Astrocyte of the hippocampus (primary cell): ENCODE measurements around the gene ZNF543.
"Not testable (repeated sequence)": the region's sequence is repeated elsewhere in the genome, so short reads cannot be mapped to it uniquely, and the experiment has no call there.

Experiments
- DNase-seq: peaks from one replicate; pipeline ENCODE4 v3.0.0; 2011; ENCODE audit warnings: low read depth, low spot score

ZNF543 gene

DNA sequence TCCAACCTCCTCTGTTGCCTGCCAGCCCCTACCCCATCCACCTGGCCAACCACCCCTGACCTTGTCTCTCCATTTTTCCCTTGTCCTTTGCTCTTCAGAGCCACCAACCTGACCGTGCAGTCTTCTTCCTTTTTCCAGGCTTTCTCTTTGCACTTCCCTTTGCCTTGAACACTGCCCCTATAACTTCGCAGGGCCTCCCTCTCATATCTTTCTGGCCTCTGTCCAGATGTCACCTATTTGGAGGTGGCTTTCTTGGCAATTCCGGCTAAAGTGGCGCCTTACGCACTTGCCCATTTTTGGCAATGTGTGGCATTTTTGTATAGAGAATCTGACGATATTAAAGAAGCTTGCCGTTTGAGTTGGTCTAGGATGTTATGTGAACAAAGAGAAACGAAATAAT lies 844 bp downstream of the ZNF543 start:
- DNase-seq = peak; percentile 9

DNA sequence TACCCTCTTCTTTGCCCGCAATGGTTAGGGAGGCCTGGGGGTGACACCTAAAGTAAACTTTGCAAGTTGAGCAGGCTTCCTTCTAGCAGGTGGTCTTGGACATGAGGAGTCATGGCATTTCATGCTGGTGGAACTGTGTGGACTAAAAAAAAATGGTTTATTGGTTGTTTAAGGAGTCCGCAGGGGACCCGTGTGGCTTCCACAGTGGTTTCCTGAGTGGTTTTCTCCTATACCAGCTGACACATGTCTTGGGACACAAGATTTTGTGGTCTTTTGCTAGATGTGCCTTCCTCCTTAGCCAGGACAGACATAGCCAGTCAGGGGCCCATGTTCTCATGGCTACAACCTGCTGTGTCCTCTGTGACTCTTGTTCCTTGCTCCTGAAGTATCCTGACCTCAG lies 1.5 kb downstream of the ZNF543 start:
- no peak for DNase-seq

DNA sequence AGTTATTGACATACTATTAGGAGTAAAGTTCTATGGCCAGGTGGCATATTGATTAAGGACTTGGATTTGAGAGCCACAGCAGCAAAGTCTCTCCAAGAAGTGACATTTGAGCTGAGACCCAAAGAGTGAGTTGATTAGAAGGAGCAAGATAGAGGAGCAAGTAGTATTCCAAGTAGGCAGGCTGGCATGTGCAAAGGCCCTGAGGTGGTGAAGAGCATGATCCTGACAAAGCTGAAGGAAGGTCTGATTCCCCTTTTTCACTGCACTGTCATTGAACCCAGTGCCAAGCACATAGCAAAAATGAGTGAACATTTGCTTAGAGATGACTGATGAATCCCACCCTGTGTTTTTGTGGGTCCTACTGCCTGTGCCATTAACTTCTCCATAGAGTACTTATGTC lies 4.7 kb downstream of the ZNF543 start:
- DNase-seq = no peak

GRCh38 chr19:57327993-57328392 lies 7.7 kb downstream of the ZNF543 start:
- DNase-seq = no peak

GRCh38 chr19:57334191-57334590 lies 13.9 kb downstream of the ZNF543 start:
- DNase-seq = no peak

GRCh38 chr19:57338877-57339276 lies 18.6 kb downstream of the ZNF543 start:
- DNase-seq = no peak

DNA sequence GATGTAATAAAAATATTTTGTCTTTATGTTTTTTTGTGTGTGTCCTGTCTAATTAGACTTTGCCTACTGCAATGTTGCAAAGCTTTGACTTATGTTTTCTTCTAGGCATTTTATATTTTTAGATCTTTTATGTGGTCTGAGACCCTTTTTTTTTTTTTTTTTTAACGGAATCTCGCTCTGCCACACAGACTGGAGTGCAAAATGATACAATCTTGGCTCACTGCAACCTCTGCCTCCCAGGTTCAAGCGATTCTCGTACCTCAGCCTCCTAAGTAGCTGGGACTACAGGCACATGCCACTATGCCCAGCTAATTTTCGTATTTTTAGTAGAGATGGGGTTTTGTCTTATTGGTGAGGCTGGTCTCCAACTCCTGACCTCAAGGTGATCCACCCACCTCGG lies 22.3 kb downstream of the ZNF543 start:
- no peak for DNase-seq

DNA sequence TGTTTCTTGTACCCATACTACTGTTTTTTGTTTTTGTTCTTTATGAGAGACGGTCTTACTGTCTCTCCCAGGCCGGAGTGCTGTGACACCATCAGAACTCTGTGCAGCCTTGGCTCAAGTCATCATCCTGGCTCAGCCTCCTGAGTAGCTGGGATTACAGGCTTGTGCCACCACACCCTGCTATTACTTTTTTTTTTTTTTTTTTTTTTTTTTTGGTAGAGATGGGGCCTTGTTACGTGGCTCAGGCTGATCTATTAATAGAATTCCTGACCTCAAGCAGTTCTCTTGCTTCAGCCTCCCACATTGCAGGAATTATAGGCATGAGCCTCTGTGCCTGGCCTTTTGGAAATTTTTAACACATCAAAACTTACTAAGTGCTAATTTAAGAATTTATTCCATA lies 27.9 kb downstream of the ZNF543 start:
- no peak for DNase-seq

GRCh38 chr19:57350877-57351805 lies 30.9 kb downstream of the ZNF543 start, which contains the start of gene ZNF304:
Gene ZNF304, plus strand, starts transcription at chr19:57351271. Its CDS starts 394 bp downstream, at chr19:57351665.
- peak; percentile 98 for DNase-seq

DNA sequence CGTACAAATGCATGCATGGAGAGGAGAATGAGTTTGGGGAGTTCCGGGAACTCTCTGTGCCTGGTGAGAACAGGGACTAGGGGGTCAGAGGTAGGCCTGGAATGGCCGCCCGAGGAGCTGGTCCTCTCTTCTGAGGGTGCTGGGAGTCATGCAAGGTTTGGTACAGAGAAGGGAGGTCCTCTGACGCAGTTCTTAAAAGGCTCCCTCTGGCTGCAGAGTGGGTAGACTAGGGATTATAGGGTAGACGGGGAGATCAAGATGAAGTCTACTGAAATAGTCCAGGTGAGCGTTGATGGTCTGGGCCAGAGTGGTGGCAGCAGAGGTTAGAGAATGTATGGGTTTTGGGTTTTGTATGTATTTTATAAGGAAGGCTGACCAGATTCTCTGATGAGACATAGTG lies 31.6 kb downstream of the ZNF543 start:
- peak; percentile 12 for DNase-seq

- DNase-seq = no peak
Measured at GRCh38 chr19:57355916-57356315, 35.6 kb downstream of the ZNF543 start.

DNA sequence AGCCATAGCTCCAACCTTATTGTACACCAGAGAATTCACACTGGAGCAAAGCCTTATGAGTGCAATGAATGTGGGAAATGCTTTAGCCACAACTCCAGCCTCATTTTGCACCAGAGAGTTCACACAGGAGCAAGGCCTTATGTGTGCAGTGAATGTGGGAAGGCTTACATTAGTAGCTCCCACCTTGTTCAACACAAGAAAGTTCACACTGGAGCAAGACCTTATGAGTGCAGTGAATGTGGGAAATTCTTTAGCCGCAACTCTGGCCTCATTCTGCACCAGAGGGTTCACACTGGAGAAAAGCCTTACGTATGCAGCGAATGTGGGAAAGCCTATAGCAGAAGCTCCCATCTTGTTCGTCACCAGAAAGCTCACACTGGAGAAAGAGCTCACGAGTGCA lies 37.1 kb downstream of the ZNF543 start:
- no peak for DNase-seq

DNA sequence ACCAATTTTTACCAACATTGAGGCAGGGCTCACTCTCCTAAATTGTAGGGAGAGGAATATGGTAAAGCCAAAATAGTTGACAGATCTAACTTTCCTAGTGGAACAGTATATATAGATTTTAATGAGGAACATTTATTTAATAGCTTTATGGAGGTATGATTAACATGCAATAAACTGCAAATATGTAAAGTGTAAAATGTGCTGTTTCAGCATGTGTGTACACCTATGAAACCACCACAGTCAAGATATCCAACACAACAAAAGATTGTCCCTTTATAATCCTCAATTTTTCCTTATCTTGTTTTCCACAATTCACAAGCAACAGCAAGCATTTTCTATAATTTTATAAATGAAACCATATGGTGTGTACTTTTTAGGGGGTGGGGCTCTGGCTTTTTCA lies 39.0 kb downstream of the ZNF543 start:
- no peak for DNase-seq

- DNase-seq = no peak
Measured at GRCh38 chr19:57362419-57362818, 42.1 kb downstream of the ZNF543 start.

DNA sequence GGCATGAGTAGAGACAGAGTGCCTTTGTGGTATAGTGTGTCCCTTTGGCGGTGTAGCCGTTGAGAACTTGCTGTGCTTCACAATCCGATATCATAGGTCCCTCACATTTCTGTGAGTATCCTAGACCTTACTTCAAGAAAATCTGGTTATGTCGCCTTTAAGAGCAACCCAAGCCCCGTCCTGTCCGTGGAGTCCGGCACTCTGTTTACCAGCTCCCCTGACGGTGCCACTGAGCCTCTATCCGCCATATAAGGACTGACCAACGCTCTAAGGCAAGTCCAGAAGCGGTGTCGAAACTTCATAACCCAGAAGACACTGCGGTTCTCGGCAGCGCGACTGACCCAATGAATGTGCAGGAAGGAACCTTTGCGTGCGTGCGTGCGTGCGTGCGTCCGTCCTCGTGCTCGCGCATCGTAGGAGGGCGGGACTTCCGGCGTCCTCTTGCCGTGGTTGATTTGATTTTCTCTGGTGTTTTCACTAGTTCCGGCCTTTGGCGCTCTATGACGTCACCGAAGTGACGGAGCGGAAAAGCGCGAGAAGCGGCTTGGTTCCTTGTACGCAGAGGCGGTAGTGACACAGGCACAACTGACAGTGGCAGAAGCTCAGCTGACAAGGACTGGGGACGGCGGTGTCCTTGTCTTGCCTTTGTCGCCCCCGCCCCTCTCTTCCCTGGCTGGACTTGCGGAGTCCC lies 42.9 kb downstream of the ZNF543 start, which contains the start of the genes TRAPPC2B and ZNF547:
TSS of gene TRAPPC2B (plus strand) at position 555 of the 691 bp plus-strand sequence. CDS start 1,283 bp downstream, outside the sequence.
TSS of gene ZNF547 (plus strand) at position 555 of the 691 bp plus-strand sequence. CDS start 5,005 bp downstream, outside the sequence.
- DNase-seq = peak; percentile 100

DNA sequence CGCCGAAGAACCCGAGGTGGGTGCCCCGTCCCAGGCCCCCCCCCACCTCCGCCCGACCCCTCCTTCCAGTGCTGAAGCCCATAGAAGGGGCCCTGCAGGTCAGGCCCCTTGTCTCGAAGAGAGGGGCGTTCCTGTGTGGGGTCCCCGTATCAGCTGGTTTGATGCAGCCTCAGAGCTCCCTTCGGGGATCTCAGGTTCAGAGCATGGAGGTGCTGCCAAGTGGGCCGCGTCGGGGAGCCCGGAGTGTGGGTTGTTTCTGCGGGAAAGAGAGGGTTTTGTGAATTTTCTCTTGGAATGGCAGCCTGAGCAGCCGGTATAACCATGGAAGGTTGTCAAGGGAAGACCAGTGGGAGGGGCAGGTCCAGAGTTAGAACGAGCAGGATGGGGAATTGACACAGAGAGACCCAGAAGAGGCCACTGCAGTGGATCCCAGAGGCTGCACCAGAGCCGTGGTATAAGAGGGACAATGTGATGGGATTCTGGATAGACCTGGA lies 43.5 kb downstream of the ZNF543 start:
- peak; percentile 45 for DNase-seq

- DNase-seq = no peak
Measured at GRCh38 chr19:57366776-57367175, 46.5 kb downstream of the ZNF543 start.

DNA sequence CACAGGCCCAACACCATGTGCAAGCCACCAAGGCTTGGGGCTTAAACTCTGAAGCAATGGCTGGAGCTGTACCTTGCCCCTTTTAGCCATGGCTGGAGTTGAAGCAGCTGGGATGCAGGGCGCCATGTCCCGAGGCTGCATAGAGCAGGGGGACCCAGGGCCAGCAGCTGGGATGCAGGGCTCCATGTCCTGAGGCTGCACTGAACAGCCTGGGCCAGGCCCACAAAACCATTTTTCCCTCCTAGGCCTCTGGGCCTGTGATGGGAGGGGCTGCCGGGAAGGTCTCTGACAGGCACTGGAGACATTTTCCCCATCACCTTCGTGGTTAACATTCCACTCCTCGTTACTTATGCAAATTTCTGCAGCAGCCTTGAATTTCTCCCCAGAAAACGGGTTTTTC lies 53.9 kb downstream of the ZNF543 start:
- no peak for DNase-seq

- not testable (repeated sequence) for DNase-seq
Measured at GRCh38 chr19:57374647-57375046, 54.4 kb downstream of the ZNF543 start.

DNA sequence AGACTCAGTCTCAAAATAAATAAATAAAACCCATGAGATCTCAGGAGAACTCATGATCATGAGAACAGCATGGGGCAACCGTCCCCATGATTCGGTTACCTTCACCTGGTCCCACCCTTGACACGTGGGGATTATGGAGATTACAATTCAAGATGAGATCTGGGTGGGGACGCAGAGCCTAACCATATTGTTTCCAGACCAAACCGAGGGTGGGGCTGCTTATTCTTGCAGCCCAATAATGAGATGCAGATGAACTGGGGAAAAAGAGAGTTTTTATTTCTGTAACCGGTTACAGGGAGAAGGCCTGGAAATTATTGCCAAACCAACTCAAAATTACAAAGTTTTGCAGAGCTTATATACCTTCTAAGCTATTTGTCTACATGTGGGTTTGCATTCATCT lies 55.9 kb downstream of the ZNF543 start:
- no peak for DNase-seq

- DNase-seq = no peak
Measured at GRCh38 chr19:57377498-57378146, 57.4 kb downstream of the ZNF543 start.
